HFFc6 (cell line): ENCODE results near the gene FBXO10. TPM values are rescaled to one million over a fixed set of nuclear protein-coding genes. Genes with fewer than 3 reads are reported as not detected.
"Not testable (repeated sequence)": the region's sequence is repeated elsewhere in the genome, so short reads cannot be mapped to it uniquely, and the experiment has no call there.

Source experiments
- DNase-seq: peaks from one replicate; pipeline ENCODE4 v3.0.0-alpha.2; 2018
- H3K27ac Mint-ChIP-seq: 2 replicates; pipeline ENCODE4 v1.8.0; 2020; ENCODE audit warnings: mild to moderate bottlenecking, mixed read lengths
- H3K27me3 Mint-ChIP-seq: 2 replicates; pipeline ENCODE4 v1.8.0; 2021; ENCODE audit warnings: mild to moderate bottlenecking, moderate library complexity, mixed read lengths; ENCODE audit not compliant: insufficient read depth
- H3K36me3 Mint-ChIP-seq: 2 replicates; pipeline ENCODE4 v1.8.0; 2021; ENCODE audit warnings: low read depth, mixed read lengths
- H3K4me1 Mint-ChIP-seq: 2 replicates; pipeline ENCODE4 v1.8.0; 2020; ENCODE audit warnings: low read depth, mixed read lengths
- H3K4me3 Mint-ChIP-seq: 2 replicates; pipeline ENCODE4 v1.8.0; 2020; ENCODE audit warnings: mild to moderate bottlenecking, moderate library complexity, mixed read lengths
- H3K9me3 Mint-ChIP-seq: 2 replicates; pipeline ENCODE4 v1.8.0; 2020; ENCODE audit warnings: mild to moderate bottlenecking, mixed read lengths
- CTCF ChIP-seq: fragments of 200-600 bp; sonication (generic); IDR thresholded peaks from 2 replicates; pipeline ENCODE4 v1.5.0; 2021; ENCODE audit warnings: antibody characterized with exemption, mild to moderate bottlenecking
- total RNA-seq, 6 experiments: library from RNA; stranded (reverse); fragmentation: NEBNext Ultra II Directional; extraction: Animal tissue kit (Norgen Biotek cat#: 25700); gene quantifications; 2 replicates in 1 of 6; 3 replicates in 5 of 6; pipeline ENCODE4 v1.2.3, GENCODE V29; 2021

FBXO10 gene
- total RNA-seq, 6 experiments from 2014 or later, result 6.0 to 8.9 (median 7.0) TPM

DNA sequence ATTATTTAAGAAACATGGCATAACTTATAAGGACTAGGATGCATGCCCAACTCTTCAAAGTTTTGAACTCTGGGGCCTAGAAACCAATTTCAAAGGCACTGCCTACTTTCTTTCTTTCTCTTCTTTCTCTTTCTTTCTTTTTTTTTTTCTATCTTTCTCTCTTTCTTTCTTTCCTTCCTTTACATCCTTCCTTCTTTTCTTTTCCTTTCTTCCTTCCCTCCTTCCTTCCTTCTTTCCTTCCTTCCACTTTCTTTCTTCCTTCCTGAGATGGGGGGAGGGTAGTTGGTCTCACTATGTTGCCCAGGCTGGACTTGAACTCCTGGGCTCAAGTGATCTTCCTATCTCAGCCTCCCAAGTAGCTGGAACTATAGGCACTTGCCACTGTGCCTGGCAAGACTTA lies 32.1 kb upstream of the FBXO10 start:
- no peak overlapping the region for H3K4me3 Mint-ChIP-seq
- H3K36me3 Mint-ChIP-seq, result no peaks in the 10 kb centered on the region; the same call in 1 of the 2 replicates
- no peak overlapping the region for H3K27ac Mint-ChIP-seq
- H3K9me3 Mint-ChIP-seq, result no peaks in the 10 kb centered on the region
- DNase-seq, result no peak
- H3K27me3 Mint-ChIP-seq, result peaks cover 13% of the 10 kb centered on the region
- H3K4me1 Mint-ChIP-seq, result peaks cover 13% of the 10 kb centered on the region
- no peak for TF ChIP-seq CTCF

GRCh38 chr9:37604296-37604695 lies 28.1 kb upstream of the FBXO10 start:
- H3K9me3 Mint-ChIP-seq, result 0 out of 2 replicates have a peak, but pooled peaks cover 3% of the 10 kb centered on the region
- peaks cover 13% of the 10 kb centered on the region for H3K4me1 Mint-ChIP-seq
- TF ChIP-seq CTCF, result no peak
- H3K4me3 Mint-ChIP-seq, result no peak overlapping the region
- peaks cover 19% of the 10 kb centered on the region for H3K27me3 Mint-ChIP-seq
- no peak for DNase-seq
- H3K36me3 Mint-ChIP-seq, result no peaks in the 10 kb centered on the region; the same call in 1 of the 2 replicates
- no peak overlapping the region for H3K27ac Mint-ChIP-seq

DNA sequence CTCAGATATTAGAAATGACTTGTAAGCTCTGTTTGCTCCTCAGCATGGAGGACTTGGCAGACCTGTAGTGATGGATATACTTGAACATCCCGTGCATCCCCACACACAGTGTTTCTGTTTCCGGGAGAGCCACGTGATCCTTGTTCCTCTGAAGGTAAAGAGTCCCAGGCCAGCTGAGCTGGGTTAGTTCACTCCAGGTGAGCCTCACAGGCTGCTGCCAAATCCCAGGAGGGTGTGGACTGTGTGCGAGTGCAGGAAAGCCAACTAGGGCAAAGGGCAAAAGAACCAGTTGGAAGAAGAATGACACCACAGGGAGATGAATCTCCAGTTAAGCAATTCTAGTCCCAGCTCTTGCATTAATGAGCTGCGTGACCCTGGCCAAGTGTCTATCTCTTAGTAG lies 26.6 kb upstream of the FBXO10 start:
- Mint-ChIP-seq H3K4me1 (peaks cover 13% of the 10 kb centered on the region), H3K27me3 (peaks cover 15% of the 10 kb centered on the region), H3K4me3 (no peak overlapping the region), H3K36me3 (no peaks in the 10 kb centered on the region), H3K9me3 (0 out of 2 replicates have a peak, but pooled peaks cover 3% of the 10 kb centered on the region), H3K27ac (no peak overlapping the region)
- no peak for TF ChIP-seq CTCF
- no peak for DNase-seq

DNA sequence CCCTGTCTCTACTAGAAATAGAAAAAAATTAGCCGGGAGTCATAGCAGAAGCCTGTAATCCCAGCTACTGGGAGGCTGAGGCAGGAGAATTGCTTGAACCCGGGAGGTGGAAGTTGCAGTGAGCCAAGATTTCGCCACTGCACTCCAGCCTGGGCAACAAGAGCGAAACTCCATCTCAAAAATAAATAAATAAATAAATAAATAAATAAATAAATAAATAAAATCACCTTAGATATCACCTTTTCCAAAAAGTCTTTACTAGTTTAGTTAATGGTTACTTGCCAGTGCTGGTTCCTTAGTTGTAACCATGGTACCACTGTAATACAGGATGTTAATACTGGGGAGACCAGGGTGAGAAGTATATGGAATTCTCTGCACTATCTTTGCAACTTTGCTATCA lies 25.9 kb upstream of the FBXO10 start:
- H3K27me3 Mint-ChIP-seq, H3K4me3 Mint-ChIP-seq, H3K9me3 Mint-ChIP-seq, H3K27ac Mint-ChIP-seq, H3K36me3 Mint-ChIP-seq, DNase-seq: not testable (repeated sequence)
- H3K4me1 Mint-ChIP-seq, result peaks cover 13% of the 10 kb centered on the region

DNA sequence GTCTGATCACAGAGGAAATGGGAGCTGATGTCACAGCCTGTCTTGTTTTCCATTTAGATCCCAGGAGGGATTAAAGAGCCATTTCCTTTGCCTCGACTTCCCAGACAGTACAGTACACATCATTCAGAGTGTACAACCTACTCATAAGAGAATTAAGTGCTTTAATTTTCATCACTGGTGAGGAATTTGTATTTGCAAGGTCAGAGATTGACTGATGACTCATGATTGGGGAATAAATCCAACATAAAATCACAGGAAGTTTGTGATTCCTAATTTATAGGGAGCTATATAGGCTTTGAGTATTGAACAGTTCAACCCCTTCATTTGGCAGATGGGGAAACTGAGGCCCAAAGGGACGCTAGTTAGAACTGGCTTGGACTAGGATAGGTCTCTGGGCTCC lies 20.3 kb upstream of the FBXO10 start:
- H3K4me1 Mint-ChIP-seq, result peaks cover 26% of the 10 kb centered on the region
- no peak overlapping the region; the same call in 1 of the 2 replicates for H3K4me3 Mint-ChIP-seq
- H3K27ac Mint-ChIP-seq, result no peak overlapping the region
- DNase-seq, result no peak
- H3K36me3 Mint-ChIP-seq, result peaks cover 10% of the 10 kb centered on the region
- TF ChIP-seq CTCF, result no peak
- H3K27me3 Mint-ChIP-seq, result peaks cover 2% of the 10 kb centered on the region; the same call in 1 of the 2 replicates
- peaks cover 3% of the 10 kb centered on the region; the same call in 1 of the 2 replicates for H3K9me3 Mint-ChIP-seq

GRCh38 chr9:37593883-37594448 lies 17.8 kb upstream of the FBXO10 start:
- Mint-ChIP-seq H3K27ac (peak overlapping the region; percentile 26; the same call in 1 of the 2 replicates), H3K9me3 (no peaks in the 10 kb centered on the region; the same call in 1 of the 2 replicates), H3K27me3 (no peaks in the 10 kb centered on the region; the same call in 1 of the 2 replicates), H3K36me3 (peaks cover 19% of the 10 kb centered on the region), H3K4me3 (peak overlapping the region; percentile 34; the same call in 1 of the 2 replicates), H3K4me1 (peaks cover 43% of the 10 kb centered on the region)
- no peak for TF ChIP-seq CTCF
- no peak for DNase-seq
